Measurements from ENCODE around the gene EML6.
A peak's percentile ranks its signal among the peaks of the same experiment; 100 is the strongest.

Gene EML6

DNA sequence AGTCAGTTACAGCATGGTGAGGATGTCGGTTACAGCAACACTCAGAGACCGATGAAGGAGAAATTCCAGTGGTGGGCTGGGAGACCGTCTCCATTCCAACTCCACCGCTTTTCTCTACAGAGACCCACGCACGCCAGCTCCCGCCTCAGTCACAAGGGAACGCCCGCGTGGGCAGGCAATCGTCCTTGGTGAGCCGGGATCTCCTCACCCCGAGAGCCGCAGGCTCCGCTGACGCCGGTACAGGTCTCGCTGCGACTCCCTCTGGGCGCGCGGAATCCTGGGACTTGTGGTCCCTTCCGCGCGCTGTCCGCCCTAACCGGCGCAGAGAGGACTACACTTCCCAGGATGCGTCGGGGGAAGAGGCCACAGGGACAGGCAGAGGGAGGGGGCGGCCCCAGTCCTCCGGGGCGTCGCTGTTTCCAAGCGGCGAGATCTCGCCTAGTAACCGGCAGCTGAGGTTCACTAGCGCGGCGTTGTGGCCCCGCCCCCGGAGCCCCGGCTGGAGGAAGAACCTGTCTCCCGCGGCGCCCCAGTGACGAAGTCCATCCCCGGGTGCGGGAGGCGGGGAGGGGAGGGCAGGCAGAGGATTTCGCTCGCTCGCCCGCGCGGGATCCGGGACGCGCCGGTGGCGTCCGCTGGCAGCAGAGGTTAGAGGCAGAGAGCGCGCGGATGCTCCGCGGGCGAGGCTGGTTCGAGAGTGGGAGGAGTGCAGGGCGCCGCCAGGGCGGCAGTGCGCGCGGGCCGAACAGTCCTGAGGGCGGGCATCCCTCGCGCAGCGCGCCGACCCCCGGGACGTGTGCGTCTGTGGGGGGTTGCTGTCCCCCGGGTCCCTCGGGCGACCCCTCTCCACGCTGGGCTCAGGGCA lies at the start of gene EML6:
Gene EML6, plus strand, starts transcription at position 532 of the 865 bp plus-strand sequence. CDS start 1,400 bp downstream, outside the sequence.
- Mint-ChIP-seq H3K36me3 (ENCODE audit: low read depth) (peaks cover 2% of the 10 kb centered on the region), H3K27me3 (peaks cover 57% of the 10 kb centered on the region), H3K9me3 (no peaks in the 10 kb centered on the region), H3K4me3 (peak within 1 kb of the TSS; percentile 90), H3K4me1 (ENCODE audit: low read depth) (peaks cover 28% of the 10 kb centered on the region), H3K27ac (peak within 1 kb of the TSS; percentile 90)
- peak; percentile 97 for DNase-seq

GRCh38 chr2:54675281-54675680 lies 48.2 kb upstream of the EML6 start:
- Mint-ChIP-seq H3K27ac (no peak overlapping the region), H3K27me3 (peaks cover 60% of the 10 kb centered on the region), H3K4me1 (ENCODE audit: low read depth) (peaks cover 24% of the 10 kb centered on the region)

DNA sequence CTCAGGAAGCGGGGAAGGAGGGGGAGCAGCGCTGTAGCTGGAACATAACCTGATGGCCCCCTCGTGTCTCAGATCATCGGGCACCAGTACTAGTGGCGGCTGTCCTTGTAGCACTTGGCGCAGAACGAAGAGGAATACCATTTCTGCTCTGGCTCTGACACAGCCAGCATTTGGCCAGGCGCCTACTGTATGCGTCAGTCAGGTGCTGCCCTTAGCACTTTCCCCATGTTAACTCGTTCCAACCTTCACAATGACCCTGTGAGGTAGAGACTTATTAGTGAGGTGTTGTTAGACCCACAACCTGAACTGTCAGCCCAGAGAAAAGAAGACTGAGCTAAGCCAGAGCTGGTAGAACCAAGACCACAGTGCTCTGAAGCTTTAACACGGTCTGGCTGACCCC lies 47.7 kb upstream of the EML6 start:
- H3K4me3 Mint-ChIP-seq: no peak overlapping the region

More at GRCh38 chr2:54675281-54675680, 48.2 kb upstream of the EML6 start:
- Mint-ChIP-seq H3K4me3 (no peak overlapping the region), H3K9me3 (no peaks in the 10 kb centered on the region), H3K36me3 (ENCODE audit: low read depth) (peaks cover 10% of the 10 kb centered on the region)
- DNase-seq: no peak

GRCh38 chr2:54676656-54677055 lies 46.8 kb upstream of the EML6 start:
- no peaks in the 10 kb centered on the region for H3K9me3 Mint-ChIP-seq
- no peak overlapping the region for H3K27ac Mint-ChIP-seq
- no peak for DNase-seq
- peaks cover 63% of the 10 kb centered on the region for H3K27me3 Mint-ChIP-seq
- no peak overlapping the region for H3K4me3 Mint-ChIP-seq
- no peaks in the 10 kb centered on the region for H3K36me3 Mint-ChIP-seq (ENCODE audit: low read depth)
- H3K4me1 Mint-ChIP-seq (ENCODE audit: low read depth): peaks cover 36% of the 10 kb centered on the region

More for the DNA sequence above, 47.7 kb upstream of the EML6 start:
- Mint-ChIP-seq H3K4me1 (ENCODE audit: low read depth) (peaks cover 28% of the 10 kb centered on the region), H3K27ac (no peak overlapping the region), H3K27me3 (peaks cover 60% of the 10 kb centered on the region), H3K9me3 (no peaks in the 10 kb centered on the region), H3K36me3 (ENCODE audit: low read depth) (peaks cover 5% of the 10 kb centered on the region)
- no peak for DNase-seq

DNA sequence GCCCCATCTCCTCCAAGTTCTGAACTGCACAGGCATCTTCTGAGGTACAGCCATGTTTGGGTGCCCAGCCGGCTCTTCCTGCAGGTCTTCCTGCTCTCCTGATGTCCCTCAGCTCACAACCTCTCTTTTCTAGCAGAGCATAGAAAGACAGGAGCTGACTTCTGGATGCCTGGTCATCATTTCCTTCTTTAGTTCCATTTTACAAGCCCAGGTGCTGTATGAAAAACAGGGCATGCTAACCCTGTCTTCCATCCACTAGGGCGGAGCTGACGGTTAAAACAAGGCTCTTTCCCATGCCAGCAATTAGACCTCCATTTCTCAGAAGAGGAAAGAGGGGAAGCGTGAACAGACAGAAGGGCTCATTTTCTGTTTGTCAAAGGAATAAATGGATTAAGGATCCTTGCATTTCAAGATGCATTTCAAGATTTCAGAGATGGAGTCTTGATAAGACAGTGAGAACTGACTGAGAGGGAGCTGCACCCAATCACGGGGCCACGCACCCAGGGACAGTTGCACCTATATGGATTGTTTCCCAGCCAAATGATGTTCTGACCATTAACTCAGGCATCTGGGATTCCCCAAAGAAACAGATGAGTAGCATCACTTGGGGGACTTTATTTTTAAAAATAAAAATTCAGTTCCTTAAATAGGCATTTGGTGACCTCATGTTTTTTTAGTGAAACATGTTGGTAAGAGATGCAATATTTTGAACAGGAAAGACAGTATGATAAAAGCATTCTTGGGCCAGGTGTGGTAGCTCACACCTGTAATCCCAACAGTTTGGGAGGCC lies 45.8 kb upstream of the EML6 start:
- no peak for DNase-seq
- H3K27ac Mint-ChIP-seq: no peak overlapping the region
- peaks cover 64% of the 10 kb centered on the region for H3K27me3 Mint-ChIP-seq
- no peaks in the 10 kb centered on the region for H3K9me3 Mint-ChIP-seq
- H3K4me3 Mint-ChIP-seq: no peak overlapping the region
- H3K36me3 Mint-ChIP-seq (ENCODE audit: low read depth): no peaks in the 10 kb centered on the region
- peaks cover 40% of the 10 kb centered on the region for H3K4me1 Mint-ChIP-seq (ENCODE audit: low read depth)

GRCh38 chr2:54678719-54679118 lies 44.7 kb upstream of the EML6 start:
- DNase-seq: no peak
- Mint-ChIP-seq H3K27ac (no peak overlapping the region), H3K36me3 (ENCODE audit: low read depth) (no peaks in the 10 kb centered on the region), H3K4me3 (no peak overlapping the region), H3K4me1 (ENCODE audit: low read depth) (peaks cover 29% of the 10 kb centered on the region), H3K27me3 (peaks cover 71% of the 10 kb centered on the region), H3K9me3 (no peaks in the 10 kb centered on the region)

- H3K4me1 Mint-ChIP-seq (ENCODE audit: low read depth): peaks cover 24% of the 10 kb centered on the region
- no peaks in the 10 kb centered on the region for H3K36me3 Mint-ChIP-seq (ENCODE audit: low read depth)
- H3K27ac Mint-ChIP-seq: peak overlapping the region; percentile 76
- no peaks in the 10 kb centered on the region for H3K9me3 Mint-ChIP-seq
- H3K27me3 Mint-ChIP-seq: peaks cover 67% of the 10 kb centered on the region
- peak overlapping the region; percentile 55 for H3K4me3 Mint-ChIP-seq
- DNase-seq: peak; percentile 73
These were observed 42.9 kb upstream of the EML6 start for GRCh38 chr2:54680397-54681041.

DNA sequence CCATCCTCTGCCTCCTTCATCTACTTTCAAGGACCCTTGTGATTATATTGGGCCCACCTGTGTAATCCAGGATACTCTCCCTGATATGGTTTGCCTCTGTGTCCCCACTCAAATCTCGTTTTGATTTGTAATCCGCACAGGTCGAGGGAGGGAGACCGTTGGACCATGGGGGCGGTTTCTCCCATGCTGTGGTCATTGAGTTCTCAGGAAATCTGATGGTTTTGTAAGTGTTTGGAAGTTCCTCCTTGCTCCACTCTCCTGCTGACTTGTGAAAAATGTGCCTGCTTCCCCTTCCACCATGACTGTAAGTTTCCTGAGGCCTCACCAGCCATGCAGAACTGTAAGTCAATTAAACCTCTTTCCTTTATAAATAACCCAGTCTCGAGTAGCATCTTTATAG lies 42.0 kb upstream of the EML6 start:
- no peaks in the 10 kb centered on the region for H3K9me3 Mint-ChIP-seq
- no peak for DNase-seq
- H3K27ac Mint-ChIP-seq: peak overlapping the region; percentile 76
- no peak overlapping the region for H3K4me3 Mint-ChIP-seq
- H3K36me3 Mint-ChIP-seq (ENCODE audit: low read depth): no peaks in the 10 kb centered on the region
- peaks cover 24% of the 10 kb centered on the region for H3K4me1 Mint-ChIP-seq (ENCODE audit: low read depth)
- H3K27me3 Mint-ChIP-seq: peaks cover 67% of the 10 kb centered on the region

DNA sequence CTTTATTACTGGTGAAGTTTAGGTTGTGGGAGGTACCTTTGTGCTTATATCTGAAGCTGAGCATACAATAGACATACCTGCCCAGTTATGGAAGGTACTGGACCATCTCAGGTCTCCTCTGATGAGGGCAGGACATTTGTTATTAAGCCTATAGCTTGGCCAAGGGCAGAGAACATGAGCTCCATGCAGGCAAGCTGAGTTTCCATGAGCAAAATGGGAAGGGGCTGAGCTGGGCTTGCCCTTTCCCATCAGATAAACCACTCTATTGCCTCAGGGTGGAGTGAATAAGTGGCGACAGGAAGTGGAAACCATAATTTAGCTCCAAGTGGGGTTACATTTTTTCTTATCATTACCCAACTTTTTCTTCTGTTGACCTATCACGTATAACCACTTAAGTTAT lies 39.9 kb upstream of the EML6 start:
- Mint-ChIP-seq H3K9me3 (no peaks in the 10 kb centered on the region), H3K4me3 (no peak overlapping the region), H3K27ac (no peak overlapping the region), H3K36me3 (ENCODE audit: low read depth) (no peaks in the 10 kb centered on the region), H3K27me3 (peaks cover 62% of the 10 kb centered on the region), H3K4me1 (ENCODE audit: low read depth) (peaks cover 32% of the 10 kb centered on the region)
- no peak for DNase-seq

DNA sequence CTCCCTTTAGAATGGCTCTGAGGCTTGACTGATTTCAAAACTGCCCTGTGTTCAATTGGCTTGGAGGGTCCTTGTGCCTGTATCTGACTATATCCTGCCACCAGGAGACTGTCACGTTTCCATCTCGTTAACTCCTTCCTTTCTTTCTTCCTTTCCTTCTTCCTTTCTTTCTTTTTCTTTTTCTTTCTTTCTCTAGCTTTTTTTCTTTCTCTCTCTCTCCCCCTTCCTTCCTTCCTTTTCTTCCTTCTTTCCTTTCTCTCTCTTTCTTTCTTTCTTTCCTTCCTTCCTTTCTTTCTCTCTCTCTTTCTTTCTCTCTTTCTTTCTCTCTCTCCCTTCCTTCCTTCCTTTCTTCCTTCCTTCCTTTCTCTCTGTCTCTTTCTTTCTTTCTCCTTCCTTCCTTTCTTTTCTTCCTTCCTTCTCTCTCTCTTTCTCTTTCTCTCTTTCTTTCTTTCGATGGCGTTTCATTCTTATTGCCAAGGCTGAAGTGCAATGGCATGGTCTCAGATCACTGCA lies 38.1 kb upstream of the EML6 start:
- DNase-seq: no peak
- Mint-ChIP-seq H3K4me1 (ENCODE audit: low read depth) (peaks cover 26% of the 10 kb centered on the region), H3K4me3 (no peak overlapping the region)

DNA sequence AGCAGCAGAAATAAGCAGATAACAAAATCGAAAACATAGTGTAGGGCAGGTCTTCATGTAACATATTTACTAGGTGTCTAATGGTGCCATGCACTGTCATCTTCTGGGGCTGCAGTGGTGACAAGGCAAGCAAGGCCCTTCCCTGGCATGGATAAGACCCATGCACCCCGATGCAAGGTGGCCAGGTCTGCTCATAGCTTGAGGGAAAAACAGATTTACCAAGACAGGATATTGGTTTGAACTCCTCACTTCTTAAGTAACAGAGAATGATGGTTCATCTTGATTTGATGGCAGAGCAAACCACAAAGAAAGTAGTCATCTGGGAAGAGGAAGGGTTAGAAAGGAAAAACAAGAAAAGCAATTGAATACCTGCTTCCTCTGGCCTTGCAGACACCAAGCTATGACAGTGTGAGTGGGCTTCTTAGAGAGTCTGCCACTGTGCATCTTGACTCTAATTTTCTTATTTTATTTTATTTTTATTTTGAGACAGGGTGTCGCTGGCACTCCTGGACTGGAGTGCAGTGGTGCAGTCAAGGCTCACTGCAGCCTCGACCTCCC lies 35.8 kb upstream of the EML6 start:
- H3K36me3 Mint-ChIP-seq (ENCODE audit: low read depth): no peaks in the 10 kb centered on the region
- H3K27me3 Mint-ChIP-seq: peaks cover 70% of the 10 kb centered on the region
- H3K27ac Mint-ChIP-seq: no peak overlapping the region
- DNase-seq: no peak
- H3K4me1 Mint-ChIP-seq (ENCODE audit: low read depth): peaks cover 9% of the 10 kb centered on the region
- H3K4me3 Mint-ChIP-seq: no peak overlapping the region
- peaks cover 2% of the 10 kb centered on the region for H3K9me3 Mint-ChIP-seq

More for the DNA sequence above, 38.1 kb upstream of the EML6 start:
- H3K36me3 Mint-ChIP-seq (ENCODE audit: low read depth): no peaks in the 10 kb centered on the region
- peaks cover 68% of the 10 kb centered on the region for H3K27me3 Mint-ChIP-seq
- H3K9me3 Mint-ChIP-seq: peaks cover 2% of the 10 kb centered on the region
- no peak overlapping the region for H3K27ac Mint-ChIP-seq

- peaks cover 41% of the 10 kb centered on the region for H3K27me3 Mint-ChIP-seq
- peaks cover 2% of the 10 kb centered on the region for H3K9me3 Mint-ChIP-seq
- no peak overlapping the region for H3K27ac Mint-ChIP-seq
- no peak overlapping the region for H3K4me3 Mint-ChIP-seq
- no peak for DNase-seq
- H3K4me1 Mint-ChIP-seq (ENCODE audit: low read depth): peaks cover 9% of the 10 kb centered on the region
- no peaks in the 10 kb centered on the region for H3K36me3 Mint-ChIP-seq (ENCODE audit: low read depth)
These were observed 31.9 kb upstream of the EML6 start for GRCh38 chr2:54691445-54692135.

DNA sequence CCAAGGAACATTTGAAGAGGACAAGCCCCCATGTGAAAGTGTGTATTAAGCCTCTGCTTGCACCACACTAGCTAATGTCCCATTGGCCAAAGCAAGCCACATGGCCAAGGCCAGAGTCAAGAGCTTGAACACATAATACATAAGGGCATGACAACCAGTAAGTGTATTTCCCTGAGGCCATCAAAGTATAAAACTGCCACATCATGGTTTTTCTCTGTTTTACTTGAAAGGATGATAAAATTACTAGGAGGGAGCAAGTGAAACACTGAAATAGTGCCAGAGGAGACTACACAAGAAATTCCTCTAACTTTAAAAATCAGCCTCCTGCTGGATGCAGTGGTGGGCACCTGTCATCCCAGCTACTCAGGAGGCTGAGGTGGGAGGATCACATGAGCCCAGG lies 30.9 kb upstream of the EML6 start:
- H3K36me3 Mint-ChIP-seq (ENCODE audit: low read depth): no peaks in the 10 kb centered on the region
- peaks cover 5% of the 10 kb centered on the region for H3K4me1 Mint-ChIP-seq (ENCODE audit: low read depth)
- H3K9me3 Mint-ChIP-seq: peaks cover 2% of the 10 kb centered on the region
- no peak for DNase-seq
- peaks cover 33% of the 10 kb centered on the region for H3K27me3 Mint-ChIP-seq
- no peak overlapping the region for H3K4me3 Mint-ChIP-seq
- no peak overlapping the region for H3K27ac Mint-ChIP-seq
